Urinary bladder (tissue), 4 donors: ENCODE results near the gene FASN. TPM values are rescaled to one million over a fixed set of nuclear protein-coding genes. Genes with fewer than 3 reads are reported as not detected.

Source experiments
- DNase-seq: peaks from one replicate; pipeline ENCODE4 v3.0.0-alpha.2; 2015; ENCODE audit errors: extremely low spot score
- H3K27ac ChIP-seq: one replicate; pipeline ENCODE4 v1.5.1; 2013; ENCODE audit warnings: low read depth, mild to moderate bottlenecking, moderate library complexity
- H3K36me3 ChIP-seq: one replicate; pipeline ENCODE4 v1.6.1; 2013; ENCODE audit warnings: mild to moderate bottlenecking, moderate library complexity; ENCODE audit not compliant: insufficient read depth
- H3K4me1 ChIP-seq: one replicate; pipeline ENCODE4 v1.6.1; 2013; ENCODE audit warnings: mild to moderate bottlenecking, moderate library complexity; ENCODE audit not compliant: insufficient read depth
- H3K4me3 ChIP-seq: one replicate; pipeline ENCODE4 v1.5.1; 2013; ENCODE audit warnings: low read depth, low read length
- WGBS: extraction: QIAGEN DNeasy Blood & Tissue Kit; methylation state at CpG from one replicate; pipeline ENCODE4 v1.1.7; 2013; 5-methylcytosine and 5-hydroxymethylcytosine counted together
- polyA plus RNA-seq: library from polyadenylated mRNA; stranded (reverse); fragments of 200-250 nt; gene quantifications from one replicate; pipeline ENCODE4 v1.2.3, GENCODE V29; 2013
- total RNA-seq: library from RNA; depleted of rRNA; stranded (reverse); fragments of >200 nt; gene quantifications from one replicate; pipeline ENCODE4 v1.2.3, GENCODE V29; 2014
- donor health status: healthy with polysubstance abuse.
- donor health status: healthy.

Gene FASN
- total and polyA plus RNA-seq, 2 donors: 24.1 to 116 TPM

DNA sequence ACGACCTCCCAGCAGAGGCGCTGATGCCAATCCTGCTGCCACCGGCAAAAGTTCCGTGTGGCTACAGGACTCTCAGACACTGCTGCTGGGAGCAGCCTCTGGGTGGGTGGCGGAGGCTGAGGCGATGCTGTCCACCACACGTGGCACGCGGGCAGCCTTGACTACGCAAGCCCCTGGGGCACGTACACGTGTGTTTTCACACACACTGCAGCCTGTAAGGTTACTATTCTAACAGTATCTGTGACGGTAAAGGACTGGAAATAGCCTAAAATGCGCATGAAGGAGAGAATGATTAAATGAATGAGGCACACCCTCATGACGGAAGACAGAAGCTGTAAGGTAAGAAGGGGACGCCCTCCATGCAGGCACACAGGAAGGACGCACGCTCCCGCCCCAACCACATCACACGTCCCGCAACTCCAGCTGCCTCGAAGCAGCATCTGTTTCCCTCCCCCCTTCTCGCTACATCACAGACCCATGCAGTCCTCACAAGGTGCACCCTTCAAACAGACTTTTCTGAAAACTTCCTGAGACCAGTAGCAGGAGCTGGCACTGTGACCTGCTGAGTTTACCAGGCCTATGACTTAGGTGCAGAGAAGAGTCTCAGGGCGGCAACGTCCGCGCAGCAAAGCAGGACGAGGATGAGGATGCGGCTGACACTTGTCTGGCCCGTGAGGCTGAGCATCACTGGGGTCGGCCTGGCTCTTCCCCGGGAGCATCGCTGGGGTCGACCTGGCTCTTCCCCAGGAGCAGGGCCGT is 28.7 kb upstream of the FASN start:
- 88% methylated on average over 35 of the region's 35 CpGs for WGBS
- H3K36me3 ChIP-seq: no peaks in the 10 kb centered on the region
- DNase-seq: no peak
- H3K4me1 ChIP-seq: no peaks in the 10 kb centered on the region
- H3K27ac ChIP-seq: no peak overlapping the region
- H3K4me3 ChIP-seq: no peak overlapping the region

DNA sequence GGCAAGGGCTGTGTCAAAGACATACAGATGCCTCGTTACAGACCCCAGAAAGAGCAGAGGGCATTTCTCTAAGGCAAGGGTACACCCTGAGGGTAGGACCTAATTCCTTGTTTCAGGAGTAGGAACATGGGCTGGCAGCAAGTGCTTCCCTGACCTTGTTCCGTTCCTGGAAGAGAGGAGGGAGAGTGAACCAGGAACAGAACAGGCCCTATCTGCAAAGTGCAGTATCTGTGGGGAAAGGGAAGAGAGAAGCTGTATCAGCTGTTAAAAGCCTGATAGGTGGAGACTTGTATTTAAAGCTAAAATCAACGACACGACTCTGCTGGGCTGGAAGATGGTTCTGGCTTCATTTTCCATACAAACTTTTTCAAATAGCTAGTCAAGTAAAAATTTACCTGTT is 26.1 kb upstream of the FASN start:
- no peaks in the 10 kb centered on the region for H3K4me1 ChIP-seq
- H3K27ac ChIP-seq: no peak overlapping the region
- no peak overlapping the region for H3K4me3 ChIP-seq
- H3K36me3 ChIP-seq: no peaks in the 10 kb centered on the region
- DNase-seq: no peak
- 84% methylated on average over 4 of the region's 4 CpGs for WGBS

DNA sequence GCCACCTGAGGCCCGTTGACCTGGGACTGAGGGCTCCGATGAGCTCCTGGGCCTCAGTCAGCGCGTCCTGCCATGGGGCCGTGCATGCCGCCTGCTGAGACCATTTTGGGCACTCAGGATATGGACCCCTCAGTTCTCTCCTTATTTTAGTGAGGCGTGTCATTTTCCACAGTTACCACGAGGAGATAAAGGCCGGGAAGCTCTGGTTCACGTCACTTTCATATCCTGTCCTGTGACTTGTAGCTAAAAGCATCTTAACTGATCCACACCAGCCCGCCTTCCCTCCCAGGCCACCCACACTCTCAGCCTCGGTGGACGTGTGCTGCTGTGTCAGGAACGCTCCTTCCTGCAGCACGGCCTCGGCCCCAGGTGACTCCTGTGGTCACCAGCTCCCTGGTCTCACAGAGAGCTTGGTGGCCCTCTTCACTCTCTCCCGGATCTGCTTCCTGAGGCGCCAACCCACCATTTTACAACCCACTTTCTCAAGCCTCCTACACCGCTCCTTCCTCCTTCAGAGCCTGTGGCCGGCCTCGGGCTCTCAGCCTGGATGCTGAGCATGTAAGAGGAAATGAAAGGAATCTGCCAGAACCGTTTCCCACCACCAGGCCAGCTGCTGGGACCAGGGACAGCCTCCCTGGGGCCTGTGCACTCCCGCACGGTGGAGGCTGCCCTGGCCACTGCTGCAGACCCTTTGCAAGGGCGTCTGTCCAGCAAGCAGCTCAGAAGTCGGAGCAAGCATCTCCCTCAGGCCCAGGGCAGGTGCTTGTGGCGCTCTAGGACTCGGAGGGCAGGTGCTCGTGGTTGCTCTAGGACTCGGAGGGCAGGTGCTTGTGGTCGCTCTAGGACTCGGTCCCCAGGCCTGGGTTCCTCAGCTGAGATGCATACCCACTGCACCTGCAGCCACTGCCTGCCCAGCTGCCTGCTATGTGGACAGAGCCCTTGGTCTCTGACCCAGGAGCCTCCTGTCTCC is 23.9 kb upstream of the FASN start:
- H3K4me3 ChIP-seq: no peak overlapping the region
- no peaks in the 10 kb centered on the region for H3K36me3 ChIP-seq
- no peak for DNase-seq
- H3K4me1 ChIP-seq: no peaks in the 10 kb centered on the region
- WGBS: 76% methylated on average over 32 of the region's 32 CpGs
- no peak overlapping the region for H3K27ac ChIP-seq

DNA sequence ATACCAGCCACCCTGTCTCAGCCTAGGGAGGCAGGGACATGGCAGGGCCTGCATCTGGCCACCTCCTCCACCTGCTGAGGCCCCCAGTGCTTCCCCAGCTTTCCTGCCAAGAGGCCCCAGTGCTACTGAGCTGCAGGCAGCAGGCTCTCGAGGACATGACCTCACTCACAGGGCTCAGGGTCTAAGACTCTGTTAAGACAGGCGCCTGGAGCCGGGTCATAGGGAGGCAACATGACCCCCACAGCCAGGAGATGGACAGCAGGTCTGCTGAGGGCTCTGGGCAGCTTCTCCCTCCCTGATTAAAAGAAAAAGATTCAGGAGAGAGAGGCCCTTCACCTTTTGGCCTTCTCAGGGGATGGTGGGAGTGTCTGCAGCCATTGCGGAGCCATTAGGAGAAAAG is 23.2 kb upstream of the FASN start:
- no peaks in the 10 kb centered on the region for H3K4me1 ChIP-seq
- H3K36me3 ChIP-seq: no peaks in the 10 kb centered on the region
- DNase-seq: no peak
- H3K27ac ChIP-seq: no peak overlapping the region
- no peak overlapping the region for H3K4me3 ChIP-seq
- WGBS: 80% methylated on average over 4 of the region's 4 CpGs

DNA sequence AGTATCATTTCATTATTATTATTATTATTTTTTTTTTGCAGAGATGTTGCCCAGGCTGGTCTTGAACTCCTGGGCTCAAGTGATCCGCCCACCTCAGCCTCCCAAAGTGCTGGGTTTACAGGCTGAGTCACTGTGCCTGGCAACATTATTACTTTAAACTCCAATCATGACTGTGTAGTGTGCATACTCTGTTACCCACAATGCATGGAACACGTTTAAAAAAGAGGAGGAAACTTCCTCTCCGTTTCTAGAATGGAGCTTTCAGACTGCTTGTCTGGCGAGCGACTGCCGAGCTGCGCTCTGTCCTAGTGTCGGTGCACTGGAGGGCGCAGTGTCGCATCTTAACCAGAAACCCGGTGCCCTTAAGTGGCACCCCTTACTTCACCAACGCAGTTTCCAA is 22.1 kb upstream of the FASN start:
- no peak for DNase-seq
- H3K4me1 ChIP-seq: no peaks in the 10 kb centered on the region
- no peaks in the 10 kb centered on the region for H3K36me3 ChIP-seq
- no peak overlapping the region for H3K4me3 ChIP-seq
- 68% methylated on average over 12 of the region's 12 CpGs for WGBS
- H3K27ac ChIP-seq: no peak overlapping the region

DNA sequence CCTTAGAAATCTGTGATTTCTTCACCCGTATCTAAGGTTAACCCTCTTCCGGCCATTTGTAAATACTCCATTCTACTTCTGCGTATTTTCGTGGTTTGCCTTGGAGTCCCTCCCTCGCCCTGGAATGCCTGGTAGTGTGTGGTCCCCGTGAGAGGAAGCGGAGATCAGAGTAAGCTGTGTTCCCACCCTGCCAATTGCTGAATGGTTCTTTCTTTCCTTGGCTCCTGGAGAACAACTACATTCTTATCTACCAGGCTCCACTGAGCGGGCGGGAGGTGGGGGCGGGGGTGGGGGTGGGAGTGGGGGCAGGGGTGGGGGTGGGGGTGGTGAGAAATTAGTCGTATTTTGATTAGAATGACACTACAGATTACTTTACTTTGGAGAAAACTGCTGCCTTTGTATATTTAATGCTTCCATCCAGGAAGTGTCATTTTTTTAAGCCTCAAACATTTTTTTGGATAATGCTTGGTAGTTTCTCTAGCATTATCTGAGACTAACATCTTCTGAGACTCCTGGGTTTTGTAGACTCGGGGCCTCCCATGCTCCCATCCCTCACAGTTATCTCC is 20.9 kb upstream of the FASN start:
- no peak for DNase-seq
- Histone ChIP-seq H3K4me1 (no peaks in the 10 kb centered on the region), H3K4me3 (no peak overlapping the region), H3K27ac (no peak overlapping the region), H3K36me3 (no peaks in the 10 kb centered on the region)
- WGBS: 53% methylated on average over 12 of the region's 12 CpGs

DNA sequence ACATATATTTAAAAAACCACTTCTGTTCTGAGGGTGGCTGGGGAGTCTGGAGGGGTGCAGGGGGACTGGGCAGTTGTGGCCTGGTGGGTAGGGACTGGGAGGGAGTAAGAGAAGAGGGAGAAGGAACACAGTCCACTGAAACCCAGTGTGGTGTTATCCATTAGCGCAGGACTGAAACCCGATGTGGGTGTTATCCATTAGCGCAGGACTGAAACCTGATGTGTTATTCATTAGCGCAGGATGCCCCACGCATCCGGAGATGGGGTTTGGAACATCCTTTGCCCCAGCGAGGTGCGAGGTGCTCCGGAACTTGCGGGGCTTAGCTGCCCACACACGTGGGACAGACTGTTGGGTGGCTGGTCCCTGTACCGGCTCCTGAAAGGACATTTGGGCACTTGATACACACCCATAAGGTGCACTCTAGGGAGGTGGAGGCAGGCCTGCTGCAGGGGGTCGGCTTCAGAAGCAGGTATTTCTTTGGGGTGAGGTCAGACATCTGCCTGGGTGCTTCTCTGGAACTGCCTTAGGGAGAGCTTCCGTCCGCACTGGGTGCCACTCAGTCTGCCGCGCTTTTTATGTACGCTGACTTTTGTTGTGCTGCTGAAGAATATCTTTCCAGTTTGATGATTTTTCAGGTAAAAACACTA is 20.3 kb upstream of the FASN start:
- no peaks in the 10 kb centered on the region for H3K4me1 ChIP-seq
- no peak overlapping the region for H3K27ac ChIP-seq
- 78% methylated on average over 18 of the region's 18 CpGs for WGBS
- no peaks in the 10 kb centered on the region for H3K36me3 ChIP-seq
- no peak overlapping the region for H3K4me3 ChIP-seq
- DNase-seq: no peak

DNA sequence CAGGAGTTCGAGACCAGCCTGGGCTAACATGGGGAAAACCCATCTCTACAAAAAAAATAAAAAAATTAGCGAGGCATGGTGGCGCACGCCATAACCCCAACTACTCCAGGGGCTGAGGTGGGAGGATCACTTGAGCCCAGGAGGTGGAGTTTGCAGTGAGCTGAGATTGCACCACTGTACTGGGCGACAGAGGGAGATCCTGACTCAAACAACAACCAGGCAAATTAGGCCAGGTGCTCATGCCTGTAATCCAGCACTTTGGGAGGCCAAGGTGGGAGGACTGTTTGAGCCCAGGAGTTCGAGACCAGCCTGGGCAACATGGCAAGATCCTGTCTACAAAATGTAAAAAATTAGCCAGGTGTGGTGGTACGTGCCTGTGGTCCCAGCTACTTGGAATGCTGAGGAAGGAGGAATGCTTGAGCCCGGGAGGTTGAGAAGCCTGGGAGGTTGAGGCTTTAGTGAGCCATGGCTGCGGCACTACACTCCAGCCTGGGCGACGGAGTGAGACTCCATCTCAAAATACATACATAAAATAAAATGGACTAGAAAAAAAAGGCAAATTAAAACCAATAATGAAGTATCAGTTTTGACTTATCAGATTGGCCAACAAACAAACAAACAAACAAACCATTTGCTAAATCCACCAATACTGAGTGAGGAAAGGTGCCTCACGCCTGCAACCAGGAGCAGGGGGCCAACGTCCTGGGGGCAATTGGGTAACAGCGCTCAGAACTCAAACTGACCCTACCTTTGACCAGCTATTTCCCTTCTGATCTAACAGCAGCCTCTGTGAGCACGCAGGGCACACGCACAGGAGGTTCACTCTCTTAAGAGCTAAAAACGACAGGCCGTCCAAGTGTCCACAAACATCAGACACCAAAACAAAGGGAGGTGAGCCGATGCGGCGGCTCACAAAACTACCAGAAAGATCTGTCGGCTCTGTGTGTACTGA is 19.4 kb upstream of the FASN start:
- H3K4me1 ChIP-seq: no peaks in the 10 kb centered on the region
- H3K36me3 ChIP-seq: no peaks in the 10 kb centered on the region
- no peak for DNase-seq
- H3K4me3 ChIP-seq: no peak overlapping the region
- no peak overlapping the region for H3K27ac ChIP-seq
- WGBS: 91% methylated on average over 22 of the region's 22 CpGs

DNA sequence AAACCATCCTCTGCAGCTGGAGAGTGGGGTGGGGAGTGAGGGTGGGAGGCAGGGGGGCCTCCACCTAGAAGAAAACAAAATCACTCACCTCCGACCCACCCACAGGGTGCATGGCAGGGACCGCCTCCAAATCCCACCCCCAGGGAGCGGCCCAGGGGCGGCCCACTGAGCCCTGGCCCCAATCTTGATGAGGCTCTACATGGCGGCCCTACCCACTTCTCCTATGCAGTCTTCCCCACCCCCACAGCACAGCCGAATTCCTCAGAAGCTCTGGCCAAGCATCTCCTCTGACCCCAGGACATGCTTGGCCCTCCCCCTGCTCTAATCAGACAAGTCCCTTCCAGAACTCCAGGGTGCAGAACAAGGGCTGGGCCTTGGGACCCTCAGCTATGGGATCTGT is 18.2 kb upstream of the FASN start:
- Histone ChIP-seq H3K36me3 (no peaks in the 10 kb centered on the region), H3K4me1 (no peaks in the 10 kb centered on the region), H3K27ac (no peak overlapping the region), H3K4me3 (no peak overlapping the region)
- WGBS: 78% methylated on average over 6 of the region's 6 CpGs
- no peak for DNase-seq

DNA sequence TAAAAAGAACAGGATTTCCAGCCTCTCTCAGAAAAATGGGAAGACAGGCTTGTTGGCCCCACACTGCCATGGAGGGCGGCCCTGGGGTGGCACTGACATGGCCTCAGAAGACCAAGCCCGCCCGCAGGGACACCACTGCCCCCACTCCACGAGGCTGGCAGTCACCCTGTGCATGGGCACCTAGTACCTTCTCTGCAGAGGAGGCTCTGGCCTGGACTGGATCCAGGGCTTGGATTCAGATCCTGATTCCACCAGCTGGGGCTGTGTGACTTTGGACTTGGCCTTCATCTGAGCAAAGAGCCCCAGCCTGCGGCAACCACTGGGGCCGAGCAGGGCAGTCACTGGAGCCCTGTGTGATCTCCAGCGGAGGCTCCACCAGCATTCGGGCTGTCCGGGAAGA is 16.8 kb upstream of the FASN start:
- no peaks in the 10 kb centered on the region for H3K36me3 ChIP-seq
- no peak overlapping the region for H3K27ac ChIP-seq
- no peaks in the 10 kb centered on the region for H3K4me1 ChIP-seq
- DNase-seq: no peak
- 94% methylated on average over 9 of the region's 9 CpGs for WGBS
- no peak overlapping the region for H3K4me3 ChIP-seq

DNA sequence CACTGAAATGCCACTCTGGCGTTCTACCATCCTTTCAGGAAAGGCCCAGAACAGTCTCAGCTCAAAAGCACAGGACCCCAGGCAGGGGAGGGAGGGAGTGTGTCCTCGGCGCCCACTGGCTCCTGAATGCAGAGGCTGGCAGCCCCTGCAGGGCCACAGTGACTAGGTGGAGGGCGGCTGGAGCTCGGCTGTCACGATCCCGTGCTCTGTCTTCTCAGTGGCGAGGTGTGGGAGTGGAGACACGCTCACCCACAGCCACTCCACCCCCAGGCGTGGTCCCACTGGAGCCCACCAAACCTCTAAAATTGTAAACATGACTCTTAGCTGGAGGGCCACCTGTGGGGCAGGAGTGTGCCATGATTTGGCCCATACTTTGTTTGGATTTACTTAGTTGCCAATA is 16.4 kb upstream of the FASN start:
- H3K4me1 ChIP-seq: no peaks in the 10 kb centered on the region
- H3K4me3 ChIP-seq: no peak overlapping the region
- DNase-seq: no peak
- WGBS: 95% methylated on average over 10 of the region's 10 CpGs
- no peaks in the 10 kb centered on the region for H3K36me3 ChIP-seq
- H3K27ac ChIP-seq: no peak overlapping the region

DNA sequence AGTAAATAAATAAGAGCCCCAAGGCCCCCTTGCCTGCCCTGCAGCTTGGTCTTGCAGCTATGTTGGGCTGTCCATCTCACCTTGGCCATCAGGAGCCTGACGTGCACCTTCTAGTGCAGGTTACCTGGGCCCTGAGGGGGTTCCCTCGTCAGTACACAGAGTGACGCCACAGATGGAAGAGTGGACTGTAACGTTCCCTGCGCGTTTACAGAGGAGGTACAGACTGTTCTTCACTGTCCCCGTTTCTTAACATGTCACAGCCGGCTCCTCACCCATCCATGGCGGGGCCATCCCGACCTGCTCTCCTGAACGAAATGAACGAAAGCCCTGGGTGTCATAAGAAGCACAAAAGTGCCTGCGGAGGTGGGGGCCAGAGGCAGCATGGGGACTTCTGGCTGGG is 15.9 kb upstream of the FASN start:
- 92% methylated on average over 13 of the region's 13 CpGs for WGBS
- no peak overlapping the region for H3K4me3 ChIP-seq
- no peaks in the 10 kb centered on the region for H3K36me3 ChIP-seq
- no peak for DNase-seq
- H3K4me1 ChIP-seq: no peaks in the 10 kb centered on the region
- no peak overlapping the region for H3K27ac ChIP-seq

DNA sequence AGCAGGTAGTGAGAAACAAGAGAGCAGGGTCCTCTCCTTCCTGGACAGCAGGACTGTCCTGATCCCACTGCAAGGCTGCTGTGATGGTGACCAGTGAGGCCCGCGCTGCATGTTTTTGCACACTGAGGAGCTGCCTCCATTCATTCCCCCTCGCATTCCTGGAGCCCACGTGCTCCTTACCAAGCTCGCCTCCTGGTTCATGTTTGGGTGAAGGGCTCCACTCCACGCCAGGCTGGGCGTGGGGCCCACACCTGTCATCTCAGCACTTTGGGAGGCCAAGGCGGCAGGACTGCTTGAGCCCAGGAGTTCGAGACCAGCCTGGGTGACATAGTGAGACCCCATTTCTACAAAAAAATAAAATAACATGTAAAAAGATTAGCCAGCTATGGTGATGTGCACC is 15.4 kb upstream of the FASN start:
- WGBS: 87% methylated on average over 9 of the region's 9 CpGs
- no peak overlapping the region for H3K4me3 ChIP-seq
- no peaks in the 10 kb centered on the region for H3K36me3 ChIP-seq
- no peaks in the 10 kb centered on the region for H3K4me1 ChIP-seq
- DNase-seq: no peak
- H3K27ac ChIP-seq: no peak overlapping the region
